Activated T-cell treated with anti-CD3 and anti-CD28 coated beads, Interleukin-2, amount 50 U/mL, for 4 hours (primary cell): ENCODE data around the gene TLNRD1. TPM values are rescaled to one million over a fixed set of nuclear protein-coding genes. Genes with fewer than 3 reads are reported as not detected.

ENCODE experiments used
- ATAC-seq, 2 donors: fragments of 200-7000 bp; cut with Tn5 transposase; one replicate each; pipeline ENCODE4 v1.10.0; 2021
- DNase-seq: peaks from one replicate; pipeline ENCODE4 v3.0.0-alpha.2; 2020
- H3K27me3 Mint-ChIP-seq: one replicate; pipeline ENCODE4 v1.8.0; 2021; ENCODE audit warnings: low read depth, mixed read lengths
- H3K36me3 Mint-ChIP-seq: one replicate; pipeline ENCODE4 v1.8.0; 2022; ENCODE audit warnings: mixed read lengths; ENCODE audit not compliant: insufficient read depth
- H3K4me1 Mint-ChIP-seq: one replicate; pipeline ENCODE4 v1.8.0; 2021; ENCODE audit warnings: low read depth, mixed read lengths
- H3K4me3 Mint-ChIP-seq: one replicate; pipeline ENCODE4 v1.8.0; 2021; ENCODE audit warnings: mild to moderate bottlenecking, moderate library complexity, mixed read lengths
- H3K9me3 Mint-ChIP-seq: one replicate; pipeline ENCODE4 v1.8.0; 2021; ENCODE audit warnings: mixed read lengths
- total RNA-seq, 3 donors: library from RNA; stranded (reverse); gene quantifications; one replicate each; pipeline ENCODE4 v1.2.1, GENCODE V29; 2021

TLNRD1 gene
- total RNA-seq, 3 donors from 2014 or later = 42.6 to 46.5 (median 45.0) TPM

- peaks cover 13% of the 10 kb centered on the region for H3K36me3 Mint-ChIP-seq
- H3K4me3 Mint-ChIP-seq = peak overlapping the region; percentile 94
- DNase-seq (peak; percentile 47), ATAC-seq (peak; percentile 45 to 52)
- no peaks in the 10 kb centered on the region for H3K27me3 Mint-ChIP-seq
- H3K9me3 Mint-ChIP-seq = peaks cover 6% of the 10 kb centered on the region
- H3K4me1 Mint-ChIP-seq = peaks cover 49% of the 10 kb centered on the region
These were observed 657 bp downstream of the TLNRD1 start for GRCh38 chr15:81001152-81002008.

- peak overlapping the region; percentile 80 for H3K4me3 Mint-ChIP-seq
- ATAC-seq (no peak), DNase-seq (no peak)
- peaks cover 51% of the 10 kb centered on the region for H3K4me1 Mint-ChIP-seq
- H3K36me3 Mint-ChIP-seq = peaks cover 13% of the 10 kb centered on the region
- no peaks in the 10 kb centered on the region for H3K27me3 Mint-ChIP-seq
- H3K9me3 Mint-ChIP-seq = peaks cover 6% of the 10 kb centered on the region
These were observed 1.2 kb downstream of the TLNRD1 start for GRCh38 chr15:81002009-81002330.

- ATAC-seq = no peak
These were observed 1.8 kb downstream of the TLNRD1 start for GRCh38 chr15:81002331-81003096.

GRCh38 chr15:81003097-81003350, 2.3 kb downstream of the TLNRD1 start:
- H3K9me3 Mint-ChIP-seq = no peaks in the 10 kb centered on the region
- no peaks in the 10 kb centered on the region for H3K27me3 Mint-ChIP-seq
- DNase-seq = no peak
- H3K36me3 Mint-ChIP-seq = peaks cover 11% of the 10 kb centered on the region
- no peak for ATAC-seq
- peaks cover 56% of the 10 kb centered on the region for H3K4me1 Mint-ChIP-seq
- H3K4me3 Mint-ChIP-seq = peak overlapping the region; percentile 75

More at GRCh38 chr15:81002331-81003096, 1.8 kb downstream of the TLNRD1 start:
- peaks cover 12% of the 10 kb centered on the region for H3K36me3 Mint-ChIP-seq
- H3K9me3 Mint-ChIP-seq = peaks cover under 1% of the 10 kb centered on the region
- no peak for DNase-seq
- H3K4me3 Mint-ChIP-seq = peak overlapping the region; percentile 75
- H3K27me3 Mint-ChIP-seq = no peaks in the 10 kb centered on the region
- H3K4me1 Mint-ChIP-seq = peaks cover 51% of the 10 kb centered on the region

- no peak for ATAC-seq
- H3K9me3 Mint-ChIP-seq = no peaks in the 10 kb centered on the region
- H3K36me3 Mint-ChIP-seq = peaks cover 11% of the 10 kb centered on the region
- H3K4me3 Mint-ChIP-seq = no peak overlapping the region
- H3K27me3 Mint-ChIP-seq = no peaks in the 10 kb centered on the region
- H3K4me1 Mint-ChIP-seq = peaks cover 58% of the 10 kb centered on the region
- DNase-seq = no peak
These were observed 5.4 kb downstream of the TLNRD1 start for GRCh38 chr15:81006124-81006523.

- no peak for ATAC-seq
- peaks cover 62% of the 10 kb centered on the region for H3K4me1 Mint-ChIP-seq
- DNase-seq = no peak
- no peak overlapping the region for H3K4me3 Mint-ChIP-seq
- H3K9me3 Mint-ChIP-seq = no peaks in the 10 kb centered on the region
- H3K27me3 Mint-ChIP-seq = no peaks in the 10 kb centered on the region
- peaks cover 11% of the 10 kb centered on the region for H3K36me3 Mint-ChIP-seq
These were observed 6.8 kb downstream of the TLNRD1 start for GRCh38 chr15:81007428-81008064.

- peaks cover 11% of the 10 kb centered on the region for H3K36me3 Mint-ChIP-seq
- DNase-seq (no peak), ATAC-seq (no peak)
- no peaks in the 10 kb centered on the region for H3K27me3 Mint-ChIP-seq
- no peaks in the 10 kb centered on the region for H3K9me3 Mint-ChIP-seq
- H3K4me3 Mint-ChIP-seq = no peak overlapping the region
- peaks cover 61% of the 10 kb centered on the region for H3K4me1 Mint-ChIP-seq
These were observed 7.6 kb downstream of the TLNRD1 start for GRCh38 chr15:81008312-81008711.

GRCh38 chr15:81010086-81010485, 9.4 kb downstream of the TLNRD1 start:
- H3K9me3 Mint-ChIP-seq = no peaks in the 10 kb centered on the region
- H3K4me1 Mint-ChIP-seq = peaks cover 43% of the 10 kb centered on the region
- no peaks in the 10 kb centered on the region for H3K27me3 Mint-ChIP-seq
- ATAC-seq (no peak), DNase-seq (no peak)
- peaks cover 10% of the 10 kb centered on the region for H3K36me3 Mint-ChIP-seq
- H3K4me3 Mint-ChIP-seq = no peak overlapping the region

- Mint-ChIP-seq H3K36me3 (peaks cover 10% of the 10 kb centered on the region), H3K4me1 (peaks cover 37% of the 10 kb centered on the region), H3K9me3 (no peaks in the 10 kb centered on the region), H3K27me3 (no peaks in the 10 kb centered on the region), H3K4me3 (no peak overlapping the region)
- DNase-seq (no peak), ATAC-seq (no peak)
These were observed 10.9 kb downstream of the TLNRD1 start for GRCh38 chr15:81011593-81011992.

- no peaks in the 10 kb centered on the region for H3K9me3 Mint-ChIP-seq
- no peaks in the 10 kb centered on the region for H3K27me3 Mint-ChIP-seq
- ATAC-seq (no peak), DNase-seq (no peak)
- H3K4me3 Mint-ChIP-seq = no peak overlapping the region
- peaks cover 29% of the 10 kb centered on the region for H3K4me1 Mint-ChIP-seq
- peaks cover 9% of the 10 kb centered on the region for H3K36me3 Mint-ChIP-seq
These were observed 11.9 kb downstream of the TLNRD1 start for GRCh38 chr15:81012588-81012987.

- H3K27me3 Mint-ChIP-seq = no peaks in the 10 kb centered on the region
- no peak for ATAC-seq
These were observed 12.7 kb downstream of the TLNRD1 start for GRCh38 chr15:81013396-81013929.

GRCh38 chr15:81014446-81015093, 13.8 kb downstream of the TLNRD1 start:
- no peak overlapping the region for H3K4me3 Mint-ChIP-seq
- ATAC-seq = no peak

More at GRCh38 chr15:81013396-81013929, 12.7 kb downstream of the TLNRD1 start:
- Mint-ChIP-seq H3K9me3 (no peaks in the 10 kb centered on the region), H3K4me3 (no peak overlapping the region), H3K4me1 (peaks cover 20% of the 10 kb centered on the region), H3K36me3 (peaks cover 9% of the 10 kb centered on the region)
- DNase-seq = no peak

GRCh38 chr15:81015621-81016488, 15.1 kb downstream of the TLNRD1 start:
- DNase-seq = no peak
- no peaks in the 10 kb centered on the region for H3K9me3 Mint-ChIP-seq
- peaks cover 5% of the 10 kb centered on the region for H3K4me1 Mint-ChIP-seq
- H3K27me3 Mint-ChIP-seq = no peaks in the 10 kb centered on the region
- no peak overlapping the region for H3K4me3 Mint-ChIP-seq
- no peak for ATAC-seq
- peaks cover 9% of the 10 kb centered on the region for H3K36me3 Mint-ChIP-seq

More at GRCh38 chr15:81014446-81015093, 13.8 kb downstream of the TLNRD1 start:
- DNase-seq = no peak
- peaks cover 9% of the 10 kb centered on the region for H3K36me3 Mint-ChIP-seq
- peaks cover 13% of the 10 kb centered on the region for H3K4me1 Mint-ChIP-seq
- no peaks in the 10 kb centered on the region for H3K9me3 Mint-ChIP-seq
- no peaks in the 10 kb centered on the region for H3K27me3 Mint-ChIP-seq
